ENCODE measurements around the gene CCDC85B. TPM values are rescaled to one million over a fixed set of nuclear protein-coding genes. Genes with fewer than 3 reads are reported as not detected.

The CCDC85B gene
- polyA plus RNA-seq, 4 donors, result 6.5 to 32.5 (median 13.3) TPM

- Histone ChIP-seq H3K4me3 (ENCODE audit: low read depth in 1 of 3, low read length in 3 of 3) (no peak overlapping the region), H3K27me3 (ENCODE audit: control insufficient read depth in 3 of 3, insufficient read depth in 3 of 3, low read length in 3 of 3) (peaks cover 0 to 12% (median 0%) of the 10 kb centered on the region in 3 donors), H3K36me3 (ENCODE audit: control insufficient read depth in 3 of 3, insufficient read depth in 2 of 3, low read depth in 1 of 3, low read length in 3 of 3) (peaks cover 4 to 51% (median 8%) of the 10 kb centered on the region in 3 donors), H3K9me3 (ENCODE audit: control insufficient read depth in 2 of 2, insufficient read depth in 1 of 2, low read depth in 1 of 2, low read length in 1 of 2) (no peaks in the 10 kb centered on the region), H3K4me1 (ENCODE audit: control insufficient read depth in 3 of 3, insufficient read depth in 2 of 3, low read depth in 1 of 3, low read length in 2 of 3) (peaks cover 0 to 15% (median 0%) of the 10 kb centered on the region in 3 donors), H3K27ac (ENCODE audit: low read depth in 1 of 3, low read length in 2 of 3) (no peak overlapping the region)
- WGBS, 3 donors, result 36 to 66% (median 47%) methylated on average over 11 of the region's 11 CpGs
- DNase-seq, result no peak
- FAIRE-seq, result no peak
Observed at GRCh38 chr11:65870307-65870658, 20.2 kb upstream of the CCDC85B start.

GRCh38 chr11:65870706-65871681 is 19.5 kb upstream of the CCDC85B start:
- peaks cover 3 to 44% (median 4%) of the 10 kb centered on the region in 3 donors for H3K36me3 ChIP-seq (ENCODE audit: control insufficient read depth in 3 of 3, insufficient read depth in 2 of 3, low read depth in 1 of 3, low read length in 3 of 3)
- H3K4me1 ChIP-seq (ENCODE audit: control insufficient read depth in 3 of 3, insufficient read depth in 2 of 3, low read depth in 1 of 3, low read length in 2 of 3), result peaks cover 0 to 15% (median 0%) of the 10 kb centered on the region in 3 donors
- H3K27me3 ChIP-seq (ENCODE audit: control insufficient read depth in 3 of 3, insufficient read depth in 3 of 3, low read length in 3 of 3), result peaks cover 0 to 12% (median 0%) of the 10 kb centered on the region in 3 donors
- H3K4me3 ChIP-seq (ENCODE audit: low read depth in 1 of 3, low read length in 3 of 3), result no peak overlapping the region
- 66 to 68% (median 66%) methylated on average over 24 of the region's 24 CpGs for WGBS, 3 donors
- peak overlapping the region in 1 of 3 donors; percentile 77 for H3K27ac ChIP-seq (ENCODE audit: low read depth in 1 of 3, low read length in 2 of 3)
- DNase-seq (no peak), FAIRE-seq (no peak)
- no peaks in the 10 kb centered on the region for H3K9me3 ChIP-seq (ENCODE audit: control insufficient read depth in 2 of 2, insufficient read depth in 1 of 2, low read depth in 1 of 2, low read length in 1 of 2)

GRCh38 chr11:65871811-65872548 is 18.5 kb upstream of the CCDC85B start:
- Histone ChIP-seq H3K27me3 (ENCODE audit: control insufficient read depth in 3 of 3, insufficient read depth in 3 of 3, low read length in 3 of 3) (peaks cover 0 to 12% (median 0%) of the 10 kb centered on the region in 3 donors), H3K36me3 (ENCODE audit: control insufficient read depth in 3 of 3, insufficient read depth in 2 of 3, low read depth in 1 of 3, low read length in 3 of 3) (peaks cover 0 to 35% (median 3%) of the 10 kb centered on the region in 3 donors), H3K4me3 (ENCODE audit: low read depth in 1 of 3, low read length in 3 of 3) (peak overlapping the region; percentile 35 to 48 (median 43)), H3K27ac (ENCODE audit: low read depth in 1 of 3, low read length in 2 of 3) (peak overlapping the region in 2 of 3 donors; percentile 66 to 77), H3K4me1 (ENCODE audit: control insufficient read depth in 3 of 3, insufficient read depth in 2 of 3, low read depth in 1 of 3, low read length in 2 of 3) (peaks cover 0 to 15% (median 0%) of the 10 kb centered on the region in 3 donors), H3K9me3 (ENCODE audit: control insufficient read depth in 2 of 2, insufficient read depth in 1 of 2, low read depth in 1 of 2, low read length in 1 of 2) (no peaks in the 10 kb centered on the region)
- DNase-seq (no peak), FAIRE-seq (no peak)
- WGBS, 3 donors, result 46 to 65% (median 57%) methylated on average over 24 to 26 of the region's 26 CpGs

GRCh38 chr11:65872586-65873317 is 17.7 kb upstream of the CCDC85B start, which contains the start of gene EFEMP2:
Gene EFEMP2 (minus strand): TSS chr11:65872800. CDS start chr11:65872354, 446 bp downstream.
- Histone ChIP-seq H3K4me3 (ENCODE audit: low read depth in 1 of 3, low read length in 3 of 3) (peak within 1 kb of the TSS; percentile 35 to 74 (median 48)), H3K36me3 (ENCODE audit: control insufficient read depth in 3 of 3, insufficient read depth in 2 of 3, low read depth in 1 of 3, low read length in 3 of 3) (peaks cover 0 to 27% (median 0%) of the 10 kb centered on the region in 3 donors), H3K27ac (ENCODE audit: low read depth in 1 of 3, low read length in 2 of 3) (peak within 1 kb of the TSS in 2 of 3 donors; percentile 77 to 78), H3K27me3 (ENCODE audit: control insufficient read depth in 3 of 3, insufficient read depth in 3 of 3, low read length in 3 of 3) (peaks cover 0 to 12% (median 0%) of the 10 kb centered on the region in 3 donors), H3K9me3 (ENCODE audit: control insufficient read depth in 2 of 2, insufficient read depth in 1 of 2, low read depth in 1 of 2, low read length in 1 of 2) (no peaks in the 10 kb centered on the region), H3K4me1 (ENCODE audit: control insufficient read depth in 3 of 3, insufficient read depth in 2 of 3, low read depth in 1 of 3, low read length in 2 of 3) (peaks cover 0 to 15% (median 0%) of the 10 kb centered on the region in 3 donors)
- DNase-seq (peak in 1 of 2 donors; percentile 56), FAIRE-seq (no peak)
- 2 to 4% (median 4%) methylated on average over 20 to 69 of the region's 69 CpGs for WGBS, 3 donors

- Histone ChIP-seq H3K27me3 (ENCODE audit: control insufficient read depth in 3 of 3, insufficient read depth in 3 of 3, low read length in 3 of 3) (peaks cover 0 to 12% (median 0%) of the 10 kb centered on the region in 3 donors), H3K9me3 (ENCODE audit: control insufficient read depth in 2 of 2, insufficient read depth in 1 of 2, low read depth in 1 of 2, low read length in 1 of 2) (no peaks in the 10 kb centered on the region), H3K4me3 (ENCODE audit: low read depth in 1 of 3, low read length in 3 of 3) (peak overlapping the region; percentile 25 to 74 (median 48)), H3K4me1 (ENCODE audit: control insufficient read depth in 3 of 3, insufficient read depth in 2 of 3, low read depth in 1 of 3, low read length in 2 of 3) (peaks cover 0 to 15% (median 0%) of the 10 kb centered on the region in 3 donors), H3K36me3 (ENCODE audit: control insufficient read depth in 3 of 3, insufficient read depth in 2 of 3, low read depth in 1 of 3, low read length in 3 of 3) (peaks cover 0 to 19% (median 0%) of the 10 kb centered on the region in 3 donors), H3K27ac (ENCODE audit: low read depth in 1 of 3, low read length in 2 of 3) (peak overlapping the region in 2 of 3 donors; percentile 70 to 78)
- DNase-seq (peak; percentile 94 to 96), FAIRE-seq (no peak)
- 4 to 8% (median 7%) methylated on average over 34 to 54 of the region's 54 CpGs for WGBS, 3 donors
Observed at GRCh38 chr11:65873318-65874156, 16.9 kb upstream of the CCDC85B start.

- Histone ChIP-seq H3K4me3 (ENCODE audit: low read depth in 1 of 3, low read length in 3 of 3) (no peak within 1 kb of the TSS), H3K9me3 (ENCODE audit: control insufficient read depth in 2 of 2, insufficient read depth in 1 of 2, low read depth in 1 of 2, low read length in 1 of 2) (no peaks in the 10 kb centered on the region), H3K27me3 (ENCODE audit: control insufficient read depth in 3 of 3, insufficient read depth in 3 of 3, low read length in 3 of 3) (no peaks in the 10 kb centered on the region), H3K27ac (ENCODE audit: low read depth in 1 of 3, low read length in 2 of 3) (peak within 1 kb of the TSS in 1 of 3 donors; percentile 25), H3K36me3 (ENCODE audit: control insufficient read depth in 3 of 3, insufficient read depth in 2 of 3, low read depth in 1 of 3, low read length in 3 of 3) (peaks cover 0 to 44% (median 13%) of the 10 kb centered on the region in 3 donors), H3K4me1 (ENCODE audit: control insufficient read depth in 3 of 3, insufficient read depth in 2 of 3, low read depth in 1 of 3, low read length in 2 of 3) (no peaks in the 10 kb centered on the region)
- 33 to 65% (median 56%) methylated on average over 7 of the region's 7 CpGs for WGBS, 3 donors
- no peak for DNase-seq
- FAIRE-seq, result no peak
Observed at GRCh38 chr11:65879617-65880016, 10.9 kb upstream of the CCDC85B start, which contains the start of gene CTSW. Gene CTSW (plus strand): TSS chr11:65879837. CDS start chr11:65879855, 18 bp downstream.

GRCh38 chr11:65880027-65880426 is 10.4 kb upstream of the CCDC85B start:
- Histone ChIP-seq H3K4me1 (ENCODE audit: control insufficient read depth in 3 of 3, insufficient read depth in 2 of 3, low read depth in 1 of 3, low read length in 2 of 3) (peaks cover 0 to 4% (median 2%) of the 10 kb centered on the region in 3 donors), H3K27me3 (ENCODE audit: control insufficient read depth in 3 of 3, insufficient read depth in 3 of 3, low read length in 3 of 3) (no peaks in the 10 kb centered on the region), H3K9me3 (ENCODE audit: control insufficient read depth in 2 of 2, insufficient read depth in 1 of 2, low read depth in 1 of 2, low read length in 1 of 2) (no peaks in the 10 kb centered on the region), H3K36me3 (ENCODE audit: control insufficient read depth in 3 of 3, insufficient read depth in 2 of 3, low read depth in 1 of 3, low read length in 3 of 3) (peaks cover 0 to 49% (median 13%) of the 10 kb centered on the region in 3 donors), H3K4me3 (ENCODE audit: low read depth in 1 of 3, low read length in 3 of 3) (no peak overlapping the region), H3K27ac (ENCODE audit: low read depth in 1 of 3, low read length in 2 of 3) (no peak overlapping the region)
- FAIRE-seq (no peak), DNase-seq (no peak)
- 61 to 75% (median 64%) methylated on average over 7 of the region's 7 CpGs for WGBS, 3 donors
